Measurements from ENCODE around the gene PSAT1.

The PSAT1 gene

DNA sequence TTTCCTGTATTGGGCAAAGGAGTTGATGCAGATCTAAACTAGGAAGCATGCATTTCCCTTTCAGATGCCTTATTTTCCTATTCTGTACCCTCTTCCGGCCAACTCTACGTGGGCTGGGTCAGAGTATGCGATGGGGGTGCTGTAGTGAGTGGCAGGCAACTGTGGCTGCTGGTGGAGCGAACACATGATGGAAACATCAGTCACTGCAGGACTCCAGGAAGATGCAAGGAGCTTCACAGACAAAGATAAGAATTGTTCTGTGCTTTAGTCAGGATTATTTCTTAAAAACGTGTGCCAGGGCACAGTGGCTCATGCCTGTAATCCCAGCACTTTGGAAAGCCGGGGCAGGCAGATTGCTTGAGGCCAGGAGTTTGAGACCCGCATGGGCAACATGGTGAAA is 75.1 kb downstream of the PSAT1 start:
- H3K4me3 ChIP-seq (ENCODE audit: low read length): no peak overlapping the region
- no peak for TF ChIP-seq CTCF (IDR thresholded peaks at IDR 0.05; ENCODE audit: insufficient read depth, low read depth, low read length, missing control alignments)
- DNase-seq (ENCODE audit: low read depth): no peak

All from epithelial cell of esophagus (primary cell).